Measurements from ENCODE around the gene APOC3.

Gene APOC3

GRCh38 chr11:116879800-116880625, 50.3 kb downstream of the APOC3 start:
- DNase-seq: no peak

GRCh38 chr11:116881143-116881542, 51.4 kb downstream of the APOC3 start:
- DNase-seq: no peak

- DNase-seq: no peak
Measured at GRCh38 chr11:116882386-116882785, 52.7 kb downstream of the APOC3 start.
